Neural progenitor cell (in vitro differentiated cells): Measurements from ENCODE around the gene CATSPERB.

Experiments used
- EZH2phosphoT487 ChIP-seq: fragments of 200-600 bp; sonication (generic); IDR thresholded peaks from 2 replicates; pipeline ENCODE4 v1.6.1; 2017; ENCODE audit warnings: antibody characterized with exemption
- TF ChIP-seq, protein P1 (sequence below): fragments of 200-600 bp; sonication (generic); IDR thresholded peaks from 2 replicates; pipeline ENCODE4 v1.5.1; 2017; ENCODE audit warnings: antibody characterized with exemption, mild to moderate bottlenecking

DNA sequence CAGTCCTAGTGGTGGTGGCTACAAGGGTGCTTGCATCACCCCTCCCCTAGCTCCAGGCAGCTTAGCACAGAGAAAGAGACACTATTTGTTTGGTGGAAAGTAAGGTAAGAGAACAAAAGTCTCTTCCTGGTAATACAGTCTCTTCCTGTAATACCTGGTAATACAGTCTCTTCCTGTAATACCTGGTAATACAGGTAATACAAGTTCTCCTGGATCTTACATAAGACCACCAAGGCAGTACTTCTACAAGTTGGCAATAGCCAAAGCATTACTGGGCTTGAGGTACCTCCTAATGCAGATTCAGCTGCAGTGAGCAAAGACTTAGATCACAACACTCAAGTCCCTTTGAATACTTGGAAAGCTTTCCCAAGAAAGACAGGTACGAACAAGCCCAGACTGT is 77.0 kb downstream of the CATSPERB start:
- TF ChIP-seq, protein P1, sequence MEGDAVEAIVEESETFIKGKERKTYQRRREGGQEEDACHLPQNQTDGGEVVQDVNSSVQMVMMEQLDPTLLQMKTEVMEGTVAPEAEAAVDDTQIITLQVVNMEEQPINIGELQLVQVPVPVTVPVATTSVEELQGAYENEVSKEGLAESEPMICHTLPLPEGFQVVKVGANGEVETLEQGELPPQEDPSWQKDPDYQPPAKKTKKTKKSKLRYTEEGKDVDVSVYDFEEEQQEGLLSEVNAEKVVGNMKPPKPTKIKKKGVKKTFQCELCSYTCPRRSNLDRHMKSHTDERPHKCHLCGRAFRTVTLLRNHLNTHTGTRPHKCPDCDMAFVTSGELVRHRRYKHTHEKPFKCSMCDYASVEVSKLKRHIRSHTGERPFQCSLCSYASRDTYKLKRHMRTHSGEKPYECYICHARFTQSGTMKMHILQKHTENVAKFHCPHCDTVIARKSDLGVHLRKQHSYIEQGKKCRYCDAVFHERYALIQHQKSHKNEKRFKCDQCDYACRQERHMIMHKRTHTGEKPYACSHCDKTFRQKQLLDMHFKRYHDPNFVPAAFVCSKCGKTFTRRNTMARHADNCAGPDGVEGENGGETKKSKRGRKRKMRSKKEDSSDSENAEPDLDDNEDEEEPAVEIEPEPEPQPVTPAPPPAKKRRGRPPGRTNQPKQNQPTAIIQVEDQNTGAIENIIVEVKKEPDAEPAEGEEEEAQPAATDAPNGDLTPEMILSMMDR = no peak
- TF ChIP-seq EZH2phosphoT487 = no peak
